DOHH2 (cell line): ENCODE data around the gene MGST1.

Experiments
- H3F3A ChIP-seq: fragments of 200-600 bp; sonication (generic), shearing (Covaris generic); 2 replicates; pipeline ENCODE4 v1.6.0; 2016; ENCODE audit warnings: antibody characterized with exemption, mild to moderate bottlenecking; ENCODE audit not compliant: control insufficient read depth, insufficient read depth
- H3K27ac ChIP-seq: fragments of 200-600 bp; sonication (generic); 2 replicates; pipeline ENCODE4 v1.5.1; 2014; ENCODE audit warnings: low read depth, mild to moderate bottlenecking, low read length, moderate library complexity
- H3K27me3 ChIP-seq: fragments of 200-600 bp; sonication (generic); 2 replicates; pipeline ENCODE4 v1.6.1; 2014; ENCODE audit warnings: mild to moderate bottlenecking, low read length, mixed read lengths; ENCODE audit not compliant: control insufficient read depth
- H3K36me3 ChIP-seq: fragments of 200-600 bp; sonication (generic); 2 replicates; pipeline ENCODE4 v1.6.1; 2014; ENCODE audit warnings: mild to moderate bottlenecking, low read length, moderate library complexity, mixed read lengths; ENCODE audit not compliant: control insufficient read depth
- H3K4me1 ChIP-seq: fragments of 200-600 bp; sonication (generic); 2 replicates; pipeline ENCODE4 v1.6.1; 2014; ENCODE audit warnings: mild to moderate bottlenecking, low read length, mixed read lengths; ENCODE audit not compliant: control insufficient read depth
- H3K4me2 ChIP-seq: fragments of 200-600 bp; sonication (generic); 2 replicates; pipeline ENCODE4 v1.6.0; 2014; ENCODE audit warnings: mild to moderate bottlenecking, low read length, moderate library complexity
- H3K4me3 ChIP-seq: fragments of 200-600 bp; sonication (generic); 2 replicates; pipeline ENCODE4 v1.5.1; 2014; ENCODE audit warnings: mild to moderate bottlenecking, low read length, mixed read lengths
- H3K79me2 ChIP-seq: fragments of 200-600 bp; sonication (generic); 2 replicates; pipeline ENCODE4 v1.6.1; 2014; ENCODE audit warnings: mild to moderate bottlenecking, low read length, mixed read lengths; ENCODE audit not compliant: control insufficient read depth
- H3K9me2 ChIP-seq: fragments of 200-600 bp; sonication (generic); replicated peaks from 2 replicates; pipeline ENCODE4 v1.6.1; 2014; ENCODE audit warnings: mild to moderate bottlenecking, low read length, mixed read lengths; ENCODE audit not compliant: control insufficient read depth
- H3K9me3 ChIP-seq: fragments of 200-600 bp; sonication (generic); 2 replicates; pipeline ENCODE4 v1.6.1; 2014; ENCODE audit warnings: antibody characterized with exemption, low read length, mixed read lengths; ENCODE audit not compliant: control insufficient read depth, insufficient read depth
- H4K20me1 ChIP-seq: fragments of 200-600 bp; sonication (generic); 2 replicates; pipeline ENCODE4 v1.6.0; 2014; ENCODE audit warnings: low read depth, mild to moderate bottlenecking, antibody characterized with exemption, low read length, moderate library complexity; ENCODE audit not compliant: control insufficient read depth, insufficient read depth
- EZH2phosphoT487 ChIP-seq: fragments of 200-600 bp; sonication (generic); IDR thresholded peaks from 2 replicates; pipeline ENCODE4 v1.6.1; 2017; ENCODE audit warnings: borderline replicate concordance, mild to moderate bottlenecking, antibody characterized with exemption, low read length, moderate library complexity, mixed read lengths
- TF ChIP-seq, protein P1 (sequence below): fragments of 200-600 bp; sonication (generic); IDR thresholded peaks from one replicate; pipeline ENCODE4 v1.5.1; 2014; ENCODE audit warnings: antibody characterized with exemption, mild to moderate bottlenecking, low read depth, low read length; ENCODE audit not compliant: poor library complexity, severe bottlenecking

The MGST1 gene, protein sequence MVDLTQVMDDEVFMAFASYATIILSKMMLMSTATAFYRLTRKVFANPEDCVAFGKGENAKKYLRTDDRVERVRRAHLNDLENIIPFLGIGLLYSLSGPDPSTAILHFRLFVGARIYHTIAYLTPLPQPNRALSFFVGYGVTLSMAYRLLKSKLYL

DNA sequence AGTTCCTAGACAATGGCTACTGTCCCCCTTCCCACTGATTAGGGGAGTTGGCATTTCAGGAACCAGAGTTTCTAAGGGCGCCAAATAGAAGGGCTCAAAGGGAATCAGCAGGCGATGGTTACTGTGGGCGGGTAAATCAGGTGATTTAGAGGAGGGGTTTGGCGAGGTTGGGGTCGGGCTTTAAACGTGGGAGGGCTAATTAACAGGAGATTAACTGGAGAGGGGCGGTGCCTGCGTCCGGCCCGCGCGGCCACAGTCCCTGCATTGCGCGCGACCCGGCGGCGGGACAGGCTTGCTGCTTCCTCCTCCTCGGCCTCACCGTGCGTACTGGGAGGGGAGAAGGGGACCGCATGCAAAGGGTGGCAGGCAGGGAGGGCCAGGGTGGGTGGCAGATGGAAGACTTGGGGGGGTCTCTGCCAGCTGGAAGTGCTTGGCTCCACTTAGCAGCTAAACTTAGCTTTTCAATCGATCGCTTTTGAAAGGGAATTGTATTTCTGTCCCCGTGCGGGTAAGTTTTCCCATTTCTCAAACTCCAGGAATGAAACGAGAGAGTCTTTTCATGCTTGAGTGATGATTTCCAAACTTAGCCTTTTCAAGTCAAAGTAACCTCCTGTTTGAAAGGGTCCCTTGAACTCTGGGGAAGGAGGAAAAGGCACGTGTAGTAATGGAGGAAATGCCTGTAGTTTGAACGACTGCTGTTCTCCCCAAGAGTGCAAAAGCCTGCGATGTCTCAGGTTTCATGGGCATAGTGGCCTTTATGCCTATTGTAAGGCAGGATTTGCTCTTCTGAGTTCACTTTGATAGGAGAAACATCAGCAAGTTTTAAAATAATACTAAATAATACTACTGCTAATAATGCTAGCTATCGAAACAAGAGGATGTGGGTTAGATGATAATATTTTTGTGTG lies at the start of gene MGST1:
MGST1 (plus strand) TSS at position 255 of the 908 bp plus-strand sequence. CDS start 6,608 bp downstream, outside the sequence.
- H3K4me3 ChIP-seq = no peak within 1 kb of the TSS
- no peaks in the 10 kb centered on the region for H3F3A ChIP-seq
- no peaks in the 10 kb centered on the region for H3K4me1 ChIP-seq
- no peaks in the 10 kb centered on the region for H3K79me2 ChIP-seq
- H3K27me3 ChIP-seq = no peaks in the 10 kb centered on the region
- H3K4me2 ChIP-seq = no peak within 1 kb of the TSS
- H3K36me3 ChIP-seq = no peaks in the 10 kb centered on the region
- no peaks in the 10 kb centered on the region for H3K9me2 ChIP-seq
- TF ChIP-seq, protein P1, sequence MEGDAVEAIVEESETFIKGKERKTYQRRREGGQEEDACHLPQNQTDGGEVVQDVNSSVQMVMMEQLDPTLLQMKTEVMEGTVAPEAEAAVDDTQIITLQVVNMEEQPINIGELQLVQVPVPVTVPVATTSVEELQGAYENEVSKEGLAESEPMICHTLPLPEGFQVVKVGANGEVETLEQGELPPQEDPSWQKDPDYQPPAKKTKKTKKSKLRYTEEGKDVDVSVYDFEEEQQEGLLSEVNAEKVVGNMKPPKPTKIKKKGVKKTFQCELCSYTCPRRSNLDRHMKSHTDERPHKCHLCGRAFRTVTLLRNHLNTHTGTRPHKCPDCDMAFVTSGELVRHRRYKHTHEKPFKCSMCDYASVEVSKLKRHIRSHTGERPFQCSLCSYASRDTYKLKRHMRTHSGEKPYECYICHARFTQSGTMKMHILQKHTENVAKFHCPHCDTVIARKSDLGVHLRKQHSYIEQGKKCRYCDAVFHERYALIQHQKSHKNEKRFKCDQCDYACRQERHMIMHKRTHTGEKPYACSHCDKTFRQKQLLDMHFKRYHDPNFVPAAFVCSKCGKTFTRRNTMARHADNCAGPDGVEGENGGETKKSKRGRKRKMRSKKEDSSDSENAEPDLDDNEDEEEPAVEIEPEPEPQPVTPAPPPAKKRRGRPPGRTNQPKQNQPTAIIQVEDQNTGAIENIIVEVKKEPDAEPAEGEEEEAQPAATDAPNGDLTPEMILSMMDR = no peak
- no peak for TF ChIP-seq EZH2phosphoT487
- no peaks in the 10 kb centered on the region for H4K20me1 ChIP-seq
- no peak within 1 kb of the TSS for H3K27ac ChIP-seq
- no peaks in the 10 kb centered on the region for H3K9me3 ChIP-seq

DNA sequence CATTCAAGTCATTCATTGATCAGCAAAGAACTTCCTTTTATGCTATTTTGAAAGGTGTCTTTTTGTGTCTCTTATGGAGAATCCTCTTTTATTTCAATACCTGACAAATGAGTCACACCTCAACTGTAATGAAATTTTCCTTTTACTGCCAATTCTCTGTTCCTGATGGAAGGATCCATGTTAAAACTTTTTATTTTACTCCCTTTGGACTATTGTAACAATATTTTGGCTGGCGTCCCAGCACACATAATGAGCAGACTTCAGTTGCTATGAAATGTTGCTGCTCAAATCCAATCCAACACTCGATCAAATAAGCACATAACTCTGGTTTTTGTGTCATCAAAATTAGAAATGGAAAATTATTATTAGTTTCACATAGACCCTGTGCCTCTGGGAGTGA lies 48.0 kb upstream of the MGST1 start:
- H3F3A ChIP-seq = no peaks in the 10 kb centered on the region
- no peaks in the 10 kb centered on the region for H3K79me2 ChIP-seq
- no peaks in the 10 kb centered on the region for H3K4me1 ChIP-seq
- no peak overlapping the region for H3K27ac ChIP-seq
- H3K9me2 ChIP-seq = no peaks in the 10 kb centered on the region
- no peaks in the 10 kb centered on the region for H4K20me1 ChIP-seq
- H3K36me3 ChIP-seq = no peaks in the 10 kb centered on the region
- no peaks in the 10 kb centered on the region for H3K27me3 ChIP-seq
- H3K9me3 ChIP-seq = no peaks in the 10 kb centered on the region
- H3K4me3 ChIP-seq = no peak overlapping the region
- no peak overlapping the region for H3K4me2 ChIP-seq
- TF ChIP-seq EZH2phosphoT487 = no peak
- TF ChIP-seq, protein P1 = no peak

DNA sequence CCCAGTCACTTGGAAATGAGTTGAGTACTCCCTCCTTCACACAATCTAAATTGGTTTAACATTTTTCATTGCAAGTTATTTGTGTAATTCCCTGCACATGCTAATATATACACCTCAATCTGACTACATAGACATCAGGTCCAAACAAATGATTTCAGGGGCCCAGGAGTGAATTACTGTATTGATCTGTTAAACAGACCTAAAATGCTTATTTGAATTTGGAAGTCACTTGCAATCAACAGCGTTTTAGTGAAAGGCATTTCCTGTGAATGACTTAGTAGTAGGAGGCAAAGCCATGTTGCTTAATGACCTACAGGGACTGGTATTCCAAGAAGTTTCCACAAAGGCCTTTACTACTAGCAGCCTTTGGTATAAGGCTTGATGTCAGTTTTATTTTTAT lies 47.3 kb upstream of the MGST1 start:
- no peaks in the 10 kb centered on the region for H3K27me3 ChIP-seq
- no peaks in the 10 kb centered on the region for H3K79me2 ChIP-seq
- no peak overlapping the region for H3K27ac ChIP-seq
- H3K4me1 ChIP-seq = no peaks in the 10 kb centered on the region
- H4K20me1 ChIP-seq = no peaks in the 10 kb centered on the region
- no peaks in the 10 kb centered on the region for H3K9me2 ChIP-seq
- H3K4me2 ChIP-seq = no peak overlapping the region
- TF ChIP-seq, protein P1 = no peak
- no peak for TF ChIP-seq EZH2phosphoT487
- no peak overlapping the region for H3K4me3 ChIP-seq
- H3K36me3 ChIP-seq = no peaks in the 10 kb centered on the region
- no peaks in the 10 kb centered on the region for H3K9me3 ChIP-seq
- H3F3A ChIP-seq = no peaks in the 10 kb centered on the region
